Measurements from ENCODE around the gene ABCC3.

The ABCC3 gene

GRCh38 chr17:50620237-50620636, 14.4 kb upstream of the ABCC3 start:
- H3K4me3 ChIP-seq (ENCODE audit: low read length) = no peak overlapping the region
- DNase-seq (ENCODE audit: low read depth) = no peak
- TF ChIP-seq, protein P1, sequence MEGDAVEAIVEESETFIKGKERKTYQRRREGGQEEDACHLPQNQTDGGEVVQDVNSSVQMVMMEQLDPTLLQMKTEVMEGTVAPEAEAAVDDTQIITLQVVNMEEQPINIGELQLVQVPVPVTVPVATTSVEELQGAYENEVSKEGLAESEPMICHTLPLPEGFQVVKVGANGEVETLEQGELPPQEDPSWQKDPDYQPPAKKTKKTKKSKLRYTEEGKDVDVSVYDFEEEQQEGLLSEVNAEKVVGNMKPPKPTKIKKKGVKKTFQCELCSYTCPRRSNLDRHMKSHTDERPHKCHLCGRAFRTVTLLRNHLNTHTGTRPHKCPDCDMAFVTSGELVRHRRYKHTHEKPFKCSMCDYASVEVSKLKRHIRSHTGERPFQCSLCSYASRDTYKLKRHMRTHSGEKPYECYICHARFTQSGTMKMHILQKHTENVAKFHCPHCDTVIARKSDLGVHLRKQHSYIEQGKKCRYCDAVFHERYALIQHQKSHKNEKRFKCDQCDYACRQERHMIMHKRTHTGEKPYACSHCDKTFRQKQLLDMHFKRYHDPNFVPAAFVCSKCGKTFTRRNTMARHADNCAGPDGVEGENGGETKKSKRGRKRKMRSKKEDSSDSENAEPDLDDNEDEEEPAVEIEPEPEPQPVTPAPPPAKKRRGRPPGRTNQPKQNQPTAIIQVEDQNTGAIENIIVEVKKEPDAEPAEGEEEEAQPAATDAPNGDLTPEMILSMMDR (conservative IDR thresholded peaks at IDR 0.05; ENCODE audit: low read length) = no peak

DNA sequence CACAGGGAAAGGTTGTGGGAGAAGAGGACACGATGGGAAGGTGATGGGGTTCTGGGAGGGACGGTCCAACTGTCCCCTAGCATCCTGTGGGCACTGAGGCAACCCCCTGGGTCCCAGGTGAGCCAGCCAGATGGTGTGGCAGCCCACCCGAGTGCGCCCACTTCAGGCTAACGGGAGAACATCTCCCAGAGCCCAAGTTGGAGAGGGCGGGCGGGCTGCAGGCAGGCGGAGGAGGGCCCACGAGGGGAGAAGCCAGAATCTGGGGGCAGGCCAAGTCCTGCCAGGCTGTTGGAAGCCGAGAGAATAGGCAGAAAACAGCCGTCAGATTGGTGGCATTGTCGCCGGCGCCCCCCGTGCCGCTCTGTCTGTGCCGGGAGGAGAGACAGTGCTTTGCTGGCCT, 13.8 kb upstream of the ABCC3 start:
- DNase-seq (ENCODE audit: low read depth) = no peak
- no peak overlapping the region for H3K4me3 ChIP-seq (ENCODE audit: low read length)
- TF ChIP-seq, protein P1 (conservative IDR thresholded peaks at IDR 0.05; ENCODE audit: low read length) = no peak

DNA sequence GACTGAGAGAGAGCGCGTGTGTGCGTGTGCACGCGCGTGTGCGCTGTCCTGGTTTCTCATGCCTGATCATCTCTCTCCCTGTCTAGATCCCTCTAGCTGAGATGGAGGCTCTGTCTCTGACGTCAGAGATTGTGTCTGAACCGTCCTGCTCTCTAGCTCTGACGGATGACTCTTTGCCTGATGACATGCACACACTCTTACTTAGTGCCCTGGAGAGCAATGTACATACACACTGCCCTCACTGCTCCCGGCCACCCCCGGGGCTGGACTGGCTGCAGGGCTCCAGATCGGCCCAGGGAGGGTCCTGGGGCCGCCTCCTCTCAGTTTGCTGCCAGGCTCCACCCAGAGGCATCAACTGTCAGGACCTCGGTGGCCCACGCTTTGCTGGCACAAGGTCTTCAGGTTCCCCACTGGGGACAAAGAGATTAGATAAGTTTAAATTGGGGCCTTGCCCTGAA, 13.1 kb upstream of the ABCC3 start:
- no peak for DNase-seq (ENCODE audit: low read depth)
- TF ChIP-seq, protein P1 (conservative IDR thresholded peaks at IDR 0.05; ENCODE audit: low read length) = no peak
- H3K4me3 ChIP-seq (ENCODE audit: low read length) = no peak overlapping the region

- no peak overlapping the region for H3K4me3 ChIP-seq (ENCODE audit: low read length)
- TF ChIP-seq, protein P1 (conservative IDR thresholded peaks at IDR 0.05; ENCODE audit: low read length) = no peak
- DNase-seq (ENCODE audit: low read depth) = no peak
Measured at GRCh38 chr17:50624321-50624934, 10.3 kb upstream of the ABCC3 start.

GRCh38 chr17:50625032-50625871, 9.4 kb upstream of the ABCC3 start:
- no peak for DNase-seq (ENCODE audit: low read depth)
- no peak overlapping the region for H3K4me3 ChIP-seq (ENCODE audit: low read length)

DNA sequence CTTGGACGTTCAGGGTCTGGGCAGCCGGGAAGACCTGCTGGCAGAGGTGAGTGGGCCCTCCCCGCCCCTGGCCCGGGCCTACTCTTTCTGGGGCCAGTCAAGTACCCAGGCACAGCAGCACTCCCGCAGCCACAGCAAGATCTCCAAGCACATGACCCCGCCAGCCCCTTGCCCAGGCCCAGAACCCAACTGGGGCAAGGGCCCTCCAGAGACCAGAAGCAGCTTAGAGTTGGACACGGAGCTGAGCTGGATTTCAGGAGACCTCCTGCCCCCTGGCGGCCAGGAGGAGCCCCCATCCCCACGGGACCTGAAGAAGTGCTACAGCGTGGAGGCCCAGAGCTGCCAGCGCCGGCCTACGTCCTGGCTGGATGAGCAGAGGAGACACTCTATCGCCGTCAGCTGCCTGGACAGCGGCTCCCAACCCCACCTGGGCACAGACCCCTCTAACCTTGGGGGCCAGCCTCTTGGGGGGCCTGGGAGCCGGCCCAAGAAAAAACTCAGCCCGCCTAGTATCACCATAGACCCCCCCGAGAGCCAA, 8.6 kb upstream of the ABCC3 start:
- no peak overlapping the region for H3K4me3 ChIP-seq (ENCODE audit: low read length)
- peak; percentile 74 for DNase-seq (ENCODE audit: low read depth)
- TF ChIP-seq, protein P1 (conservative IDR thresholded peaks at IDR 0.05; ENCODE audit: low read length) = peak; percentile 78

More at GRCh38 chr17:50625032-50625871, 9.4 kb upstream of the ABCC3 start:
- TF ChIP-seq, protein P1 (conservative IDR thresholded peaks at IDR 0.05; ENCODE audit: low read length) = no peak

Data from AG10803 (cell line).